Mesendoderm (in vitro differentiated cells): ENCODE data around the gene GSDMA.

Experiments used
- DNase-seq: peaks from one replicate; pipeline ENCODE4 v3.0.0; 2013
- H2AK5ac ChIP-seq: 2 replicates; pipeline ENCODE4 v1.6.1; 2013; ENCODE audit warnings: low read length, inconsistent platforms
- H2BK120ac ChIP-seq: 2 replicates; pipeline ENCODE4 v1.6.1; 2013; ENCODE audit warnings: low read depth, mild to moderate bottlenecking, low read length, moderate library complexity, mixed read lengths
- H2BK15ac ChIP-seq: replicated peaks from 2 replicates; pipeline ENCODE4 v1.6.1; 2013; ENCODE audit warnings: low read depth, mild to moderate bottlenecking, moderate library complexity
- H2BK5ac ChIP-seq: 2 replicates; pipeline ENCODE4 v1.6.1; 2013; ENCODE audit warnings: low read length, inconsistent platforms
- H3K18ac ChIP-seq: 2 replicates; pipeline ENCODE4 v1.6.1; 2013; ENCODE audit warnings: mild to moderate bottlenecking, low read length, mixed read lengths
- H3K23ac ChIP-seq: one replicate; pipeline ENCODE4 v1.6.1; 2013; ENCODE audit warnings: low read length
- H3K27ac ChIP-seq: 2 replicates; pipeline ENCODE4 v1.5.1; 2013; ENCODE audit warnings: low read depth, mild to moderate bottlenecking, inconsistent platforms, low read length, moderate library complexity
- H3K27me3 ChIP-seq: 2 replicates; pipeline ENCODE4 v1.6.1; 2013; ENCODE audit warnings: low read length, control low read depth, mild to moderate bottlenecking, inconsistent platforms; ENCODE audit not compliant: insufficient read depth, poor library complexity
- H3K36me3 ChIP-seq: 2 replicates; pipeline ENCODE4 v1.6.1; 2013; ENCODE audit warnings: low read length, inconsistent platforms; ENCODE audit not compliant: control insufficient read depth, insufficient read depth
- H3K4ac ChIP-seq: one replicate; pipeline ENCODE4 v1.6.1; 2013; ENCODE audit warnings: low read depth, mild to moderate bottlenecking, low read length, moderate library complexity
- H3K4me1 ChIP-seq: 2 replicates; pipeline ENCODE4 v1.6.1; 2013; ENCODE audit warnings: low read depth, low read length, inconsistent platforms; ENCODE audit not compliant: control insufficient read depth
- H3K4me2 ChIP-seq: 2 replicates; pipeline ENCODE4 v1.6.1; 2013; ENCODE audit warnings: low read length
- H3K4me3 ChIP-seq: 2 replicates; pipeline ENCODE4 v1.5.1; 2013; ENCODE audit warnings: mild to moderate bottlenecking, low read length
- H3K56ac ChIP-seq: one replicate; pipeline ENCODE4 v1.6.1; 2013; ENCODE audit warnings: low read length
- H3K79me1 ChIP-seq: 2 replicates; pipeline ENCODE4 v1.6.1; 2013; ENCODE audit warnings: low read length, inconsistent platforms
- H3K79me2 ChIP-seq: 2 replicates; pipeline ENCODE4 v1.6.1; 2013; ENCODE audit warnings: mild to moderate bottlenecking, low read length; ENCODE audit not compliant: control insufficient read depth, insufficient read depth
- H3K9ac ChIP-seq: 2 replicates; pipeline ENCODE4 v1.6.1; 2013; ENCODE audit warnings: low read length, inconsistent platforms
- H4K5ac ChIP-seq: one replicate; pipeline ENCODE4 v1.6.1; 2013; ENCODE audit warnings: low read length
- H4K8ac ChIP-seq: one replicate; pipeline ENCODE4 v1.6.1; 2013; ENCODE audit warnings: low read depth, mild to moderate bottlenecking, control low read depth, low read length, moderate library complexity
- WGBS: extraction: QIAGEN DNeasy Blood & Tissue Kit; methylation state at CpG from one replicate; pipeline ENCODE4 v1.1.7; 2013; ENCODE audit warnings: low lambda C conversion rate, missing lambda C conversion rate; ENCODE audit not compliant: insufficient coverage; ENCODE audit errors: extremely low coverage; 5-methylcytosine and 5-hydroxymethylcytosine counted together

The GSDMA gene

DNA sequence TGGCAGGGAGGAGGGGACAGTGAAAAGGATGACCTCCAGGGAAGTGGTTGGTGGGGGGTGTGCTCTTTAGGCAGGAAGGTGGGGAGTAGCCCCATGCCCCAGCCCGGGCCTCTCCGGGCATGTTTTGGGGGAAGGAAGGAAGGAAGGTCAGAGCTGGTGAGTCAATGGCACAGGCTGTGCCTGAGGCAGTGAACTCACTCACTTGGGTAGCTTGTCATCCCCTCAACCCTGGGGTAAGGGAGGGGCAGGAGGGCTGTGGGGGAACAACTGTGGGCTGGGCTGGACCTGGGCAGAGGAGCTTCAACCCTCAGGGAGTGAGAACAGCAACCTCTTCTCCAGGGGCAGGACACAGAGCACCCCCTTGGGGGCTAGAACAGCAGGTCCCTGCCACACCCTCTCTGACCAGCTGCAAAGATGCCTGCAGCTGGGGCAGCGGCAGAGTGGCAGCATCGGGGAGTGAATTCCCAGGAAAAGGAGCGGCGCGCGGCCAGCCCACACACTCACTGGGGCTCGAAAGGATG, 58.7 kb downstream of the GSDMA start:
- no peak overlapping the region for H3K4me2 ChIP-seq
- H3K4me1 ChIP-seq = peaks cover 3% of the 10 kb centered on the region
- H3K36me3 ChIP-seq = peaks cover 12% of the 10 kb centered on the region
- H4K8ac ChIP-seq = no peak overlapping the region
- no CpG with 5 or more reads among the region's 9 CpGs for WGBS
- H3K79me1 ChIP-seq = no peaks in the 10 kb centered on the region
- no peak overlapping the region for H3K27ac ChIP-seq
- H3K4ac ChIP-seq = no peak overlapping the region
- H3K56ac ChIP-seq = no peak overlapping the region
- no peaks in the 10 kb centered on the region for H3K27me3 ChIP-seq
- no peaks in the 10 kb centered on the region for H3K79me2 ChIP-seq
- no peak overlapping the region for H3K4me3 ChIP-seq
- H3K23ac ChIP-seq = no peak overlapping the region
- H2AK5ac ChIP-seq = no peak overlapping the region
- H3K9ac ChIP-seq = no peak overlapping the region
- no peak for DNase-seq
- no peak overlapping the region for H4K5ac ChIP-seq
- no peak overlapping the region for H2BK120ac ChIP-seq
- no peak overlapping the region for H3K18ac ChIP-seq
- H2BK15ac ChIP-seq = no peak overlapping the region
- H2BK5ac ChIP-seq = no peak overlapping the region

DNA sequence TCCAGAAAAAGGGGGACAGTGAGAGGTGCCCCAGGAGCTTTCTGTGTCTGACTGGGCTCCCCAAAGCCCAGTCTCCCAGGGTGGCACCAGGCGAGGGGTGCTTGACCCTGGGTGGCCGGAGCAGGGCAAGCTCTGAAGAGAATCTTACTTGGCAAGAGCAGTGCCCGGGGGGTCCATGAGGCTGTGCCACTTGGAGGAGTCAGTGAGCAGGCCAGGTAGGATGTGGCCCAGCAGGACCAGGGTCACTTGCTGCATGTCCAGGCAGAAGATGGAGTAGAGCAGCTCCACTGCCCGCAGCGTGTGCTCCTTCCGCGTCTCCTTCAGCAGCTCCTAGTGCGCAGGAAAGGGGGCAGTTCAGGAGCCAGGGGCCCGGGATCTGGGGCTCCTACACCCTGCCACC, 59.7 kb downstream of the GSDMA start:
- Histone ChIP-seq H3K79me1 (no peaks in the 10 kb centered on the region), H4K8ac (no peak overlapping the region), H3K27me3 (no peaks in the 10 kb centered on the region), H2BK15ac (no peak overlapping the region), H2BK5ac (no peak overlapping the region), H2BK120ac (no peak overlapping the region), H3K4me3 (no peak overlapping the region), H3K56ac (no peak overlapping the region), H2AK5ac (no peak overlapping the region), H3K4me2 (no peak overlapping the region), H4K5ac (no peak overlapping the region), H3K23ac (no peak overlapping the region), H3K4ac (no peak overlapping the region), H3K4me1 (peaks cover 3% of the 10 kb centered on the region), H3K9ac (no peak overlapping the region), H3K18ac (no peak overlapping the region), H3K79me2 (no peaks in the 10 kb centered on the region), H3K36me3 (peaks cover 13% of the 10 kb centered on the region), H3K27ac (no peak overlapping the region)
- no CpG with 5 or more reads among the region's 9 CpGs for WGBS
- DNase-seq = no peak

DNA sequence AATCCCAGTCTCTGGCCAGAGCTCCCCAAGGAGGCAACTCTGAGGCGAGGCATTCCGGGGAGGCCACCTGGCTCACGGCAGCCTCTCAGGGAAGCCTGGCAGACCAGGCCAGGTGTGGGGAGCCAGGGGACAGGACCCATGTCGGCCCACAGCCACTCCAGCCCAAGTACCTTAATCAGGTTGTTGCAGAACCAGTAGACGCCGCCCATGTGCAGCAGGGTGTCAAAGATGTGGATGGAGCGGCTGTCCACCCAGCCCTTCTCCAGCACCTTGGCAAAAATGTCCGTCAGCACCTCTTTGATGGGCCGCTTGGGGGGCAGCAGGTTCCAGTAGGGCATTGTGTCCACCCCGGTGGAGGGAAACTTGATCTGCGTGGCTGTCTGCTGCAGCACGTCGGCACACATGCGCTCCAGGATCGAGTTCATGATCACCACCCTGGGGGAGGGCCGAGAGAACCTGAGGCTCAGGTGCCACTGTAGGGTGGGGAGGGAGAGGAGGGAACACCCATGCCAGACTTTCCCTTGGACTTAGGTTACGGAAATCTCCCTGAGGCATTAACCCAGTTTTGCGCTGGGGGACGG, 60.2 kb downstream of the GSDMA start:
- DNase-seq = no peak
- no peak overlapping the region for H2BK15ac ChIP-seq
- no peak overlapping the region for H3K4me2 ChIP-seq
- H3K36me3 ChIP-seq = peaks cover 13% of the 10 kb centered on the region
- no peak overlapping the region for H3K4ac ChIP-seq
- H3K18ac ChIP-seq = no peak overlapping the region
- no peak overlapping the region for H3K23ac ChIP-seq
- no peak overlapping the region for H2BK120ac ChIP-seq
- H3K27me3 ChIP-seq = no peaks in the 10 kb centered on the region
- H3K9ac ChIP-seq = no peak overlapping the region
- H3K79me1 ChIP-seq = no peaks in the 10 kb centered on the region
- H2AK5ac ChIP-seq = no peak overlapping the region
- H3K27ac ChIP-seq = no peak overlapping the region
- H4K5ac ChIP-seq = no peak overlapping the region
- H3K79me2 ChIP-seq = no peaks in the 10 kb centered on the region
- no peak overlapping the region for H4K8ac ChIP-seq
- no peak overlapping the region for H3K4me3 ChIP-seq
- WGBS = no CpG with 5 or more reads among the region's 19 CpGs
- H3K4me1 ChIP-seq = peaks cover 3% of the 10 kb centered on the region
- no peak overlapping the region for H2BK5ac ChIP-seq
- no peak overlapping the region for H3K56ac ChIP-seq

DNA sequence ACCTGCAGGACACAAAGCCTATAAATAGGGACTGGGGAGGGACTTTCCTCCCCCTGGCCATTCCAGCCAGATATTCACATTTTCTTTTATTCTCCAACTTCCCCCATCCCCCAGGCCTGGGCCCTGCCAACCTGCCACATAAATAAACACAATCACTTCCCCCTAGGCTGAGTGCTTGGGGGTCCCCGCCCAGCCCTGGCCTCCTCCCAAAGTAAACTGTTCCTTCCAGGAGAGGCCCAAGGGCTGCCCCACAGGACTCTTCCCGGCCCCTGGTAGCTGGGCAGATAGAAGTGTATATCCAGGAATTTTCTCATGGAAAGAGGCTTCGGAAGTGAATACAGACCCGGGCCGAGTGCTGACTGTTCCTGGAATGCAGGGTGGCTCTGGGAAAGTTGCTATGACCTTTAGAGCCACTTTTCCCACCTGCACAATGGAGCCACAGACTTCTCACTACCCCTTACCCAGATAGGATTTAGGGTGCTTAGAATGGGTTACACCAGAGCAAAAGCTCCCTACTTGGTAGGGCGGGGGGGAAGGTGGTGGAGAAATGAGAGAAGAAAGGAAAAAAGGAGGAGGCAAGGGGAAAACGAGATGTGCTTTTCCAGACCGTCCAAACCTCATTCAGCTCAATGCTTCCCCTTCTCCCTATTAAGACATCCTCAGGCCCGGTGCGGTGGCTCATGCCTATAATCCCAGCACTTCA, 60.9 kb downstream of the GSDMA start:
- DNase-seq = no peak
- peaks cover 14% of the 10 kb centered on the region for H3K36me3 ChIP-seq
- H3K9ac ChIP-seq = no peak overlapping the region

DNA sequence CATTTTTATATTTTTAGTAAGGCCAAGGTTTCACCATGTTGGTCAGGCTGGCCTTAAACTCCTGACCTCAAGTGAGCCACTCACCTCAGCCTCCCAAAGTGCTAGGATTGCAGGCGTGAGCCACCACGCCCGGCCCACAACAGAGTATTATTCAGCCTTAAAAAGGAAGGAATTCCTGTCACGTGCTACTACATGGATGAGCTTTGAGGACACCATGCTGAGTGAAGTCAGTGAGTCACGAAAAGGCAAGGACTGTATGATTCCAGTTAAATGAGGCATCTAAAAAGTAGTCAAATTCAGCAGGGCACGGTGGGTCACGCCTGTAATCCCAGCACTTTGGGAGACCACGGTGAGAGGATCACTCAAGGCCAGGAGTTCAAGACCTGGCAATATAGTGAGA, 62.1 kb downstream of the GSDMA start:
- no peak overlapping the region for H4K5ac ChIP-seq
- no peaks in the 10 kb centered on the region for H3K79me1 ChIP-seq
- H3K4me3 ChIP-seq = no peak overlapping the region
- H3K4ac ChIP-seq = no peak overlapping the region
- no peak overlapping the region for H4K8ac ChIP-seq
- no peak overlapping the region for H2BK120ac ChIP-seq
- H3K79me2 ChIP-seq = no peaks in the 10 kb centered on the region
- H3K56ac ChIP-seq = no peak overlapping the region
- H3K9ac ChIP-seq = no peak overlapping the region
- H3K18ac ChIP-seq = no peak overlapping the region
- H3K27ac ChIP-seq = no peak overlapping the region
- H2BK5ac ChIP-seq = no peak overlapping the region
- H3K23ac ChIP-seq = no peak overlapping the region
- peaks cover 16% of the 10 kb centered on the region for H3K36me3 ChIP-seq
- H2BK15ac ChIP-seq = no peak overlapping the region
- WGBS = no CpG with 5 or more reads among the region's 8 CpGs
- no peak overlapping the region for H3K4me2 ChIP-seq
- H3K27me3 ChIP-seq = no peaks in the 10 kb centered on the region
- no peak for DNase-seq
- no peak overlapping the region for H2AK5ac ChIP-seq
- H3K4me1 ChIP-seq = no peaks in the 10 kb centered on the region

More for the DNA sequence above, 60.9 kb downstream of the GSDMA start:
- Histone ChIP-seq H3K27ac (no peak overlapping the region), H3K4me1 (peaks cover 2% of the 10 kb centered on the region), H3K23ac (no peak overlapping the region), H3K56ac (no peak overlapping the region), H2BK120ac (no peak overlapping the region), H3K4me2 (no peak overlapping the region), H4K8ac (no peak overlapping the region), H2BK15ac (no peak overlapping the region), H3K27me3 (no peaks in the 10 kb centered on the region), H2AK5ac (no peak overlapping the region), H4K5ac (no peak overlapping the region), H3K4ac (no peak overlapping the region), H3K79me1 (no peaks in the 10 kb centered on the region), H3K4me3 (no peak overlapping the region), H3K18ac (no peak overlapping the region), H3K79me2 (no peaks in the 10 kb centered on the region), H2BK5ac (no peak overlapping the region)
- no CpG with 5 or more reads among the region's 10 CpGs for WGBS
